RPMI8226 (cell line): ENCODE results near the gene DDX52.

Source experiments
- DNase-seq: peaks from one replicate; pipeline ENCODE4 v3.0.0-alpha.2; 2015

Gene DDX52

GRCh38 chr17:37574427-37574826, 68.8 kb downstream of the DDX52 start:
- no peak for DNase-seq

- no peak for DNase-seq
These were observed 71.6 kb downstream of the DDX52 start for GRCh38 chr17:37571674-37572073.

- peak; percentile 41 for DNase-seq
These were observed 72.6 kb downstream of the DDX52 start for GRCh38 chr17:37570527-37571093.

- DNase-seq: no peak
These were observed 74.7 kb downstream of the DDX52 start for GRCh38 chr17:37568350-37569053.

GRCh38 chr17:37567538-37567937, 75.7 kb downstream of the DDX52 start:
- no peak for DNase-seq

GRCh38 chr17:37567137-37567536, 76.1 kb downstream of the DDX52 start:
- no peak for DNase-seq

- DNase-seq: no peak
These were observed 79.0 kb downstream of the DDX52 start for GRCh38 chr17:37564252-37564651.

- DNase-seq: no peak
These were observed 81.1 kb downstream of the DDX52 start for GRCh38 chr17:37562016-37562745.
